ENCODE data around the gene CDK9. TPM values are rescaled to one million over a fixed set of nuclear protein-coding genes. Genes with fewer than 3 reads are reported as not detected.
A peak's percentile ranks its signal among the peaks of the same experiment; 100 is the strongest.

Gene CDK9
- total RNA-seq, 3 donors from 2014 or later (not counting 1 experiment from before 2014, with no cell fraction given), result 181 to 207 (median 188) TPM

DNA sequence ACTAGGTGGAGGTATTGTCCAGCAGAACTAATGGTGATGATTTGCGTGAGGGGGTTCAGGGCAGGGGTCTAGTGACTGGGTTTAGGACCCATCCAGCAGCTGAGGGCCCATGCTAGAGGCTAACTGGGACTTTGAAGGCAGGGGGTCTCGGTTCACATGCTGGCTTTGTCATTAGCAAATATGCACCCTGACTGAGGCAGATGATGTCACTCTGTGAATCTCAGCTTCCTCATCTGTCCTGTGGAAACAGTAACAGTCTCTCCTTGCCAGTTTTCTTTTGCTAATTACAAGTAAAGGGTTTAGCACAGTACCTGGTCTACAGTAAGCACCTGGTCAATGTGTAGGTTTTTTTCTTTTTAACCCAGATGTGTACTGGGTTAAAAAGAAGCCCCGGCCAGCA is 12.6 kb upstream of the CDK9 start:
- DNase-seq, result no peak
- no peaks in the 10 kb centered on the region for H3K9me3 ChIP-seq (ENCODE audit: control insufficient read depth, insufficient read depth, low read length)
- intact Hi-C loops (cut with micrococcal nuclease), result loop anchor here (10.0 kb wide), 1 partner anchor 292 kb away; the partner anchor contains the start of genes NAIF1 and SLC25A25
- H3K27me3 ChIP-seq (ENCODE audit: control insufficient read depth, insufficient read depth, low read length), result no peaks in the 10 kb centered on the region
- no peak overlapping the region for H3K4me3 ChIP-seq (ENCODE audit: low read length)
- no peak for ATAC-seq
- peaks cover 72% of the 10 kb centered on the region for H3K4me1 ChIP-seq (ENCODE audit: control insufficient read depth, insufficient read depth, low read length)
- Mint-ChIP-seq H3K27me3 (ENCODE audit: low read depth in 2 of 2) (no peaks in the 10 kb centered on the region), H3K4me3 (peak overlapping the region; percentile 37), H3K36me3 (no peaks in the 10 kb centered on the region), H3K9me3 (no peaks in the 10 kb centered on the region), H3K4me1 (peaks cover 52 to 64% of the 10 kb centered on the region in 2 donors), H3K27ac (peak overlapping the region; percentile 72 to 99)
- peaks cover 40% of the 10 kb centered on the region for H3K36me3 ChIP-seq (ENCODE audit: control insufficient read depth, insufficient read depth, low read length)
- TF ChIP-seq, protein P1, sequence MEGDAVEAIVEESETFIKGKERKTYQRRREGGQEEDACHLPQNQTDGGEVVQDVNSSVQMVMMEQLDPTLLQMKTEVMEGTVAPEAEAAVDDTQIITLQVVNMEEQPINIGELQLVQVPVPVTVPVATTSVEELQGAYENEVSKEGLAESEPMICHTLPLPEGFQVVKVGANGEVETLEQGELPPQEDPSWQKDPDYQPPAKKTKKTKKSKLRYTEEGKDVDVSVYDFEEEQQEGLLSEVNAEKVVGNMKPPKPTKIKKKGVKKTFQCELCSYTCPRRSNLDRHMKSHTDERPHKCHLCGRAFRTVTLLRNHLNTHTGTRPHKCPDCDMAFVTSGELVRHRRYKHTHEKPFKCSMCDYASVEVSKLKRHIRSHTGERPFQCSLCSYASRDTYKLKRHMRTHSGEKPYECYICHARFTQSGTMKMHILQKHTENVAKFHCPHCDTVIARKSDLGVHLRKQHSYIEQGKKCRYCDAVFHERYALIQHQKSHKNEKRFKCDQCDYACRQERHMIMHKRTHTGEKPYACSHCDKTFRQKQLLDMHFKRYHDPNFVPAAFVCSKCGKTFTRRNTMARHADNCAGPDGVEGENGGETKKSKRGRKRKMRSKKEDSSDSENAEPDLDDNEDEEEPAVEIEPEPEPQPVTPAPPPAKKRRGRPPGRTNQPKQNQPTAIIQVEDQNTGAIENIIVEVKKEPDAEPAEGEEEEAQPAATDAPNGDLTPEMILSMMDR (IDR thresholded peaks at IDR 0.05), result no peak
- H3K27ac ChIP-seq (ENCODE audit: low read length), result no peak overlapping the region
- WGBS (ENCODE audit: insufficient coverage), result 94% methylated on average over 3 of the region's 3 CpGs

DNA sequence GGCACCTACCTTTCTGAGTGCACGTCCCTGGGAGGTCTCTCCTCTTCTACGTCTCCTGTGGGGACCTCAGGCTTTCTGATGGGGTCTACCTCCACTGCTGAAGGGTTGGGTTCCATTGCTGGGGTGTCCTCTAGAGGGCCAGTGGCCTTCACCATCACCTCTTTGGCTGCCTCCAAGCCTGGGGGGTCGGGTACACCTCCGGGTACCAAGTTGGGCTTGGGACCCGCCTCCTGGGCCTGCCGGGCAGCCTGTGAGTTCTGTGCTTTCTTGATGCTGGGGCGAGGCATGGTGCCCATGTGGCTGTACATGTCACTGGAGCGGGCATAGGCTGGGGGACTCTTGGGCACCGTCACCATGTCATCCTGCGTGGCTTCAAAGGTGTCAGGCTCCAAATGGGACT is 11.9 kb upstream of the CDK9 start:
- Mint-ChIP-seq H3K4me1 (peaks cover 48 to 64% of the 10 kb centered on the region in 2 donors), H3K27ac (peak overlapping the region; percentile 72)
- no peak for ATAC-seq

DNA sequence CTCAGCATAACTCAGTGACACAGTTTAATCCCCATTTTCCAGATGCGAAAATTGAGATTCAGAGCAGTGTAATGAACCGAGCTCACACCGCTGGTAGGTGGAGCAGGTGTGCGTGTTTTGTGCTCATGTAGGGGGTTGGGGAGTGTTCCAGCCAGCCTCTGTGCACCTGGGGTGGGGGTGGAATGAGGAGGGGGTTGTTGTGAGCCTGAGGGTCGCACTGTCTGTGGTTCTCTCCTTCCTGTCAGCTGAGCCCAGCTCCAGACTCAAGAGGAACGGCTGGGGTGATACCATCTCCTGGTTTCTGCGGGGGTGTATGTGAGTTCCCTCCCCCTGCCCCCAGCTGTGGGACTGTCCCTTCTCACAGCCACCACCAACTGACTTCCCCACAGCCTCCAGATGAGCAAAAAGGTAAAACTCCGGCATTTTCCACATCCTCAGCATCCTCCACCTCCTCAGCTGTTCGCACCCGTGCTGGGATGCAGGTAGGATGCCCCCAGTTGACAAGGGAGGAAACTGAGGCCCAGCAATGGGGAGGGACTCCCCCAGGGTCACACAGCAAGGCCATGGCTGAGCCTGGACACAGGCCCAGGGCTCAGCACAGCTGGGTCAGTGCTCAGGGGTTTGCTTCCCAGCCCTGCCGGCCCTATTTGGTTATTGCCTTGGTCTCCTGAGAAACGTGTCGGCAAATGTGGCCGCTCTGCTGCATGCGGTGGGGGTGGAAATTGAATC is 9.5 kb upstream of the CDK9 start:
- Histone ChIP-seq H3K9me3 (ENCODE audit: control insufficient read depth, insufficient read depth, low read length) (no peaks in the 10 kb centered on the region), H3K36me3 (ENCODE audit: control insufficient read depth, insufficient read depth, low read length) (peaks cover 29% of the 10 kb centered on the region), H3K27me3 (ENCODE audit: control insufficient read depth, insufficient read depth, low read length) (no peaks in the 10 kb centered on the region), H3K27ac (ENCODE audit: low read length) (peak overlapping the region; percentile 83), H3K4me3 (ENCODE audit: low read length) (peak overlapping the region; percentile 66), H3K4me1 (ENCODE audit: control insufficient read depth, insufficient read depth, low read length) (peaks cover 72% of the 10 kb centered on the region)
- Mint-ChIP-seq H3K4me3 (peak overlapping the region; percentile 98), H3K27ac (peak overlapping the region; percentile 95 to 98), H3K36me3 (no peaks in the 10 kb centered on the region), H3K4me1 (peaks cover 39 to 66% of the 10 kb centered on the region in 2 donors), H3K27me3 (ENCODE audit: low read depth in 2 of 2) (no peaks in the 10 kb centered on the region), H3K9me3 (no peaks in the 10 kb centered on the region)
- intact Hi-C loops (cut with micrococcal nuclease), result loop anchor here (1.0 to 10.0 kb wide), 2 partner anchors 8 to 288 kb away; partner anchors contain the start of genes NAIF1 and SLC25A25
- 0% methylated on average over 15 of the region's 15 CpGs for WGBS (ENCODE audit: insufficient coverage)
- ATAC-seq, result peak; percentile 55 to 70 (median 58)
- DNase-seq, result peak; percentile 68 to 91
- TF ChIP-seq, protein P1 (IDR thresholded peaks at IDR 0.05), result no peak

More for the DNA sequence above, 11.9 kb upstream of the CDK9 start:
- H3K4me3 Mint-ChIP-seq, result peak overlapping the region; percentile 57
- no peak for DNase-seq
- Histone ChIP-seq H3K9me3 (ENCODE audit: control insufficient read depth, insufficient read depth, low read length) (no peaks in the 10 kb centered on the region), H3K4me3 (ENCODE audit: low read length) (no peak overlapping the region), H3K27ac (ENCODE audit: low read length) (no peak overlapping the region), H3K27me3 (ENCODE audit: control insufficient read depth, insufficient read depth, low read length) (no peaks in the 10 kb centered on the region), H3K4me1 (ENCODE audit: control insufficient read depth, insufficient read depth, low read length) (peaks cover 72% of the 10 kb centered on the region), H3K36me3 (ENCODE audit: control insufficient read depth, insufficient read depth, low read length) (peaks cover 35% of the 10 kb centered on the region)
- no peaks in the 10 kb centered on the region for H3K9me3 Mint-ChIP-seq
- TF ChIP-seq, protein P1 (IDR thresholded peaks at IDR 0.05), result no peak
- intact Hi-C loops (cut with micrococcal nuclease), result loop anchor here (10.0 kb wide), 1 partner anchor 291 kb away; the partner anchor contains the start of genes NAIF1 and SLC25A25
- WGBS (ENCODE audit: insufficient coverage), result 90% methylated on average over 10 of the region's 10 CpGs
- H3K27me3 Mint-ChIP-seq (ENCODE audit: low read depth in 2 of 2), result no peaks in the 10 kb centered on the region
- no peaks in the 10 kb centered on the region for H3K36me3 Mint-ChIP-seq
